T-helper 2 cell treated with Interferon-gamma antibody and Interleukin-4, amounts not matched to agents 5 μg/mL and 100 μg/mL, for 36 hours (primary cell): Measurements from ENCODE around the gene SFMBT1.

Experiments
- DNase-seq: peaks from one replicate; pipeline ENCODE4 v3.0.0; 2021; ENCODE audit warnings: low spot score
- H3K27ac Mint-ChIP-seq: one replicate; pipeline ENCODE4 v1.8.0; 2021; ENCODE audit warnings: mild to moderate bottlenecking, mixed read lengths
- H3K27me3 Mint-ChIP-seq: one replicate; pipeline ENCODE4 v1.8.0; 2021; ENCODE audit warnings: low read depth, mixed read lengths
- H3K36me3 Mint-ChIP-seq: one replicate; pipeline ENCODE4 v1.8.0; 2021; ENCODE audit warnings: low read depth, mixed read lengths
- H3K4me1 Mint-ChIP-seq: one replicate; pipeline ENCODE4 v1.8.0; 2021; ENCODE audit warnings: low read depth, mixed read lengths
- H3K4me3 Mint-ChIP-seq: one replicate; pipeline ENCODE4 v1.8.0; 2022; ENCODE audit warnings: mild to moderate bottlenecking, moderate library complexity, mixed read lengths
- H3K9me3 Mint-ChIP-seq: one replicate; pipeline ENCODE4 v1.8.0; 2021; ENCODE audit warnings: mixed read lengths

Gene SFMBT1

GRCh38 chr3:52854013-52854412 is 191.9 kb downstream of the SFMBT1 start:
- Mint-ChIP-seq H3K27ac (no peak overlapping the region), H3K9me3 (no peaks in the 10 kb centered on the region), H3K36me3 (no peaks in the 10 kb centered on the region), H3K4me3 (no peak overlapping the region), H3K27me3 (no peaks in the 10 kb centered on the region), H3K4me1 (no peaks in the 10 kb centered on the region)
- DNase-seq = no peak
